ENCODE data around the gene NOL4L.

The NOL4L gene

DNA sequence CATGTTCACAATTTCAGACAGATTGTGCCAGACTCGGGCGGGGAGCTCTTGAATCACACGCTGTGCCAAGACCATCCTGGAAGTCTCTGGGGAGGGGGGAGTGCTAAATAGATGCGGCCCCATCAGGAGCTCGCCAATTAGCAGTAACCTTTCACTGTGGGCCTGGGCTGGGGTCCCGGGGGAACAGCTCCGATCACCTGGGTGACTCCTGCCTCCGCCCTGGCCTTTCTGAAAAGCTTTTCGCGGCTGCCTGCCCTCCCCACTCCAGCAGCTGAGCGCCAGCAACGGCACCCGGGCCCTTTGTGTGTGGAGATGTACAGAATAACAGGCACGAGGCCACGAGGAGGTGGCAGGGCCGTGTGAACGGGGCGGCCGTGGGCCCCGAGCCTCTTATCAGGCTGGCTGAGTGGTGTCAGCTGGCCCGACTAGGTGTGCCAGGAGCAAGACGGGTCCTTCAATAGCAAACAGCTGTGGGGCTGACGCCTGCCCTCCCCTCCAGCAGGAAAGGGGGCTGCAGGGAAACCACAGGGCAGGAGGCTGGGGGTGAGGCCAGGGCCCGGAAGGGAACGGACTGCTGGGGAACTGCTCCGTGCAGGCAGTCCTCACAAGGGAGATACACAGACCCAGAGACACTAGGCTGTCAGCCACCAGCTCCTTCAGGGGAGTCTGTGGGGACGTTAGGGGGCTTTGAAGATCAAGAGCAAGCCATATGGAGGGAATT is 56.8 kb downstream of the NOL4L start:
- H3K4me2 ChIP-seq (ENCODE audit: low read length) = no peak overlapping the region
- no peaks in the 10 kb centered on the region for H3K79me2 ChIP-seq (ENCODE audit: insufficient read depth, low read length)
- H3K27ac ChIP-seq (ENCODE audit: low read depth, low read length, poor library complexity, severe bottlenecking) = no peak overlapping the region
- no peak overlapping the region for H2AFZ ChIP-seq (ENCODE audit: low read length)
- no peaks in the 10 kb centered on the region for H3F3A ChIP-seq (ENCODE audit: insufficient read depth, low read length)
- H3K9ac ChIP-seq (ENCODE audit: low read length) = no peak overlapping the region
- no peak for TF ChIP-seq EZH2 (IDR thresholded peaks at IDR 0.05; ENCODE audit: borderline replicate concordance, low read length)
- TF ChIP-seq, protein P1, sequence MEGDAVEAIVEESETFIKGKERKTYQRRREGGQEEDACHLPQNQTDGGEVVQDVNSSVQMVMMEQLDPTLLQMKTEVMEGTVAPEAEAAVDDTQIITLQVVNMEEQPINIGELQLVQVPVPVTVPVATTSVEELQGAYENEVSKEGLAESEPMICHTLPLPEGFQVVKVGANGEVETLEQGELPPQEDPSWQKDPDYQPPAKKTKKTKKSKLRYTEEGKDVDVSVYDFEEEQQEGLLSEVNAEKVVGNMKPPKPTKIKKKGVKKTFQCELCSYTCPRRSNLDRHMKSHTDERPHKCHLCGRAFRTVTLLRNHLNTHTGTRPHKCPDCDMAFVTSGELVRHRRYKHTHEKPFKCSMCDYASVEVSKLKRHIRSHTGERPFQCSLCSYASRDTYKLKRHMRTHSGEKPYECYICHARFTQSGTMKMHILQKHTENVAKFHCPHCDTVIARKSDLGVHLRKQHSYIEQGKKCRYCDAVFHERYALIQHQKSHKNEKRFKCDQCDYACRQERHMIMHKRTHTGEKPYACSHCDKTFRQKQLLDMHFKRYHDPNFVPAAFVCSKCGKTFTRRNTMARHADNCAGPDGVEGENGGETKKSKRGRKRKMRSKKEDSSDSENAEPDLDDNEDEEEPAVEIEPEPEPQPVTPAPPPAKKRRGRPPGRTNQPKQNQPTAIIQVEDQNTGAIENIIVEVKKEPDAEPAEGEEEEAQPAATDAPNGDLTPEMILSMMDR (IDR thresholded peaks at IDR 0.05; ENCODE audit: low read length) = no peak
- no peaks in the 10 kb centered on the region for H3K27me3 ChIP-seq (ENCODE audit: insufficient read depth, low read length)
- H3K9me2 ChIP-seq (ENCODE audit: low read depth, low read length) = no peaks in the 10 kb centered on the region
- H3K4me1 ChIP-seq (ENCODE audit: insufficient read depth, low read length, severe bottlenecking) = peaks cover 18% of the 10 kb centered on the region
- no peaks in the 10 kb centered on the region for H3K36me3 ChIP-seq (ENCODE audit: insufficient read depth, low read length)
- H4K20me1 ChIP-seq (ENCODE audit: insufficient read depth, low read length) = no peaks in the 10 kb centered on the region
- H3K4me3 ChIP-seq (ENCODE audit: low read depth, low read length, poor library complexity, severe bottlenecking) = no peak overlapping the region
- no peaks in the 10 kb centered on the region for H3K9me3 ChIP-seq (ENCODE audit: low read length)

DNA sequence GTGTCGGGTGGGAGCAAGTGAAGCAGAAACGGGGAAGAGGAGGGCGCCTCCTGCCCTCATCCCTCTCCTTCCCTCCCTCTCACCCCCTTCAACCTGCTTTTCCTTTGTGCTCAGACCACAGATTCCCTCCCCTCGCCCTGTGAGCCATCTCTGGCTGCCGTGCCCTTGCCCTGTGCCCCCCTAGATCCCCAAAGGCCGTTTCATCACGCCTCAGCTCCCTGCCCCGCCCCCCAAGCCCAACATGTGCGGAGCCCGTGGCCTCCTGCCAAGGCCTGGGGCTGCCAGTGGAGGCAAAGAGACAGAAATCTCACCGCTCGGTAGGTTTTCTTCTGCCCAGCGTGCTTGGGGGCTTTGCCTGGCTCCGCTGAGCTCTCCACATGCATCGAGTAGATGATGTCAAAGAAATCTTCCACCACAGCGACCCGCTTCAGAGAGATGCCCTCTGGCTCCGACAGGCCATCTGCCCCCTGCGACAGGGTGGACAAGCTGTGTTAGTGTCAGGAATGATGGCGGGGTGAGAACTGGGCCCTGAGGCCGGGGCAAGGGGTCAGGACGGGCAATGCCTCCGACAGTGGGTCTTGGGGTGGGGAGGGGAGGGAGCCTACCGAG is 57.6 kb downstream of the NOL4L start:
- Histone ChIP-seq H3K79me2 (ENCODE audit: insufficient read depth, low read length) (no peaks in the 10 kb centered on the region), H3K9ac (ENCODE audit: low read length) (no peak overlapping the region), H3K27me3 (ENCODE audit: insufficient read depth, low read length) (no peaks in the 10 kb centered on the region), H3K9me2 (ENCODE audit: low read depth, low read length) (no peaks in the 10 kb centered on the region), H3K27ac (ENCODE audit: low read depth, low read length, poor library complexity, severe bottlenecking) (no peak overlapping the region), H3K4me3 (ENCODE audit: low read depth, low read length, poor library complexity, severe bottlenecking) (no peak overlapping the region), H3K4me1 (ENCODE audit: insufficient read depth, low read length, severe bottlenecking) (peaks cover 18% of the 10 kb centered on the region), H3F3A (ENCODE audit: insufficient read depth, low read length) (no peaks in the 10 kb centered on the region), H2AFZ (ENCODE audit: low read length) (no peak overlapping the region), H3K36me3 (ENCODE audit: insufficient read depth, low read length) (no peaks in the 10 kb centered on the region), H4K20me1 (ENCODE audit: insufficient read depth, low read length) (no peaks in the 10 kb centered on the region), H3K9me3 (ENCODE audit: low read length) (no peaks in the 10 kb centered on the region), H3K4me2 (ENCODE audit: low read length) (no peak overlapping the region)
- TF ChIP-seq, protein P1 (IDR thresholded peaks at IDR 0.05; ENCODE audit: low read length) = no peak
- no peak for TF ChIP-seq EZH2 (IDR thresholded peaks at IDR 0.05; ENCODE audit: borderline replicate concordance, low read length)

DNA sequence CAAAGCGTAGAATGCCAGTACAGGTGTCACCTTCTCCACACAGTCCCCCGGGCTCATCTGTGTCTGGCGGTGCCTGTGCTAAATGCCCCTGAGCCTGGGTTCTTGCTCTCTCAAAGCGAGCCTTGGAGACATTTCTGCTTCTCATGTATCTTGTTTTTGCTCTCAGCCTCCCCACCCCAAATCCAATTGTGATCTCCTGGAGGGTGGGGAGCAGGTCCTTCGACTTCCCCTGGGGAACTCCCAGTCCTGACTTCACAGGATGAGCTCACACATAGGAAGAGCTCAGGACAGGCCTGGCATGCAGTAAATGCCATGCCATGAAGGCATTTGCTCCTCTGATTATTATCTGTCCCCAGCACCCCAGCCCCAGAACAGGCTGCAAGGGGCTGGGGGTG is 58.1 kb downstream of the NOL4L start:
- no peak overlapping the region for H3K4me2 ChIP-seq (ENCODE audit: low read length)
- H3K9me2 ChIP-seq (ENCODE audit: low read depth, low read length) = no peaks in the 10 kb centered on the region
- H3K9me3 ChIP-seq (ENCODE audit: low read length) = no peaks in the 10 kb centered on the region
- no peaks in the 10 kb centered on the region for H3K27me3 ChIP-seq (ENCODE audit: insufficient read depth, low read length)
- H3K79me2 ChIP-seq (ENCODE audit: insufficient read depth, low read length) = no peaks in the 10 kb centered on the region
- no peaks in the 10 kb centered on the region for H3F3A ChIP-seq (ENCODE audit: insufficient read depth, low read length)
- H3K4me1 ChIP-seq (ENCODE audit: insufficient read depth, low read length, severe bottlenecking) = peaks cover 18% of the 10 kb centered on the region
- H3K27ac ChIP-seq (ENCODE audit: low read depth, low read length, poor library complexity, severe bottlenecking) = no peak overlapping the region
- no peak overlapping the region for H3K4me3 ChIP-seq (ENCODE audit: low read depth, low read length, poor library complexity, severe bottlenecking)
- H3K36me3 ChIP-seq (ENCODE audit: insufficient read depth, low read length) = no peaks in the 10 kb centered on the region
- H2AFZ ChIP-seq (ENCODE audit: low read length) = no peak overlapping the region
- H3K9ac ChIP-seq (ENCODE audit: low read length) = no peak overlapping the region
- no peaks in the 10 kb centered on the region for H4K20me1 ChIP-seq (ENCODE audit: insufficient read depth, low read length)
- TF ChIP-seq, protein P1 (IDR thresholded peaks at IDR 0.05; ENCODE audit: low read length) = no peak
- no peak for TF ChIP-seq EZH2 (IDR thresholded peaks at IDR 0.05; ENCODE audit: borderline replicate concordance, low read length)
